ENCODE data around the gene NKD2.

NKD2 gene

DNA sequence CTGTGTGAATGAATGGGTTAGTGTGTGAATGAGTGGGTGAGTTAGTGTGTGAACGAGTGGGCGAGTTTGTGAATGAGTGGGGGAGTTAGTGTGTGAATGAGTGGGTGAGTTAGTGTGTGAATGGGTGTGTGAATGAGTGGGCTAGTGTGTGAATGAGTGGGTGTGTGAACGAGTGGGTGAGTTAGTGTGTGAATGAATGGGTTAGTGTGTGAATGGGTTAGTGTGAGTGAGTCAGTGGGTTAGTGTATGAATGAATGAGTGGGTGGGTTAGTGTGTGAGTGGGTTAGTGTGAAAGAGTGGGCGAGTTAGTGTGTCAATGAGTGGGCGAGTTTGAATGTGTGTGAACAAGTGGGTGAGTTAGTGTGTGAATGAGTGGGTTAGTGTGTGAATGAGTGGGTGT is 35.5 kb downstream of the NKD2 start:
- DNase-seq (ENCODE audit: low spot score) = no peak

DNA sequence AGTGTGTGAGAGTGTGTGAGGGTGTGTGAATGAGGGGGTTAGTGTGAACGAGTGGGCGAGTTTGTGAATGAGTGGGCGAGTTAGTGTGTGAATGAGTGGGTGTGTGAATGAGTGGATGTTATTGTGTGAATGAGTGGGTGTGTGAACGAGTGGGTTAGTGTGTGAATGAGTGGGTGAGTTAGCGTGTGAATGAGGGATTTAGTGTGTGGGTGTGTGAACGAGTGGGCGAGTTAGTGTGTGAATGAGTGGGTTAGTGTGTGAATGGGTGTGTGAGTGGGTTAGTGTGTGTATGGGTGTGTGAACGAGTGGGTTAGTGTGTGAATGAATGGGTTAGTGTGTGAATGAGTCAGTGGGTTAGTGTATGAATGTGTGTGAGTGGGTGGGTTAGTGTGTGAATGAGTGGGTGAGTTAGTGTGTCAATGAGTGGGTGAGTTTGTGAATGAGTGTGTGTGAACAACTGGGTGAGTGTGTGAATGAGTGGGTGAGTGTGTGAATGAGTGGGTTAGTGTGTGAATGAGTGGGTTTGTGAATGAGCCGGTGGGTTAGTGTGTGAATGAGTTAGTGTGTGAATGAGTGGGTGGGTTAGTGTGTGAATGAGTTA is 37.5 kb downstream of the NKD2 start:
- no peak for DNase-seq (ENCODE audit: low spot score)

DNA sequence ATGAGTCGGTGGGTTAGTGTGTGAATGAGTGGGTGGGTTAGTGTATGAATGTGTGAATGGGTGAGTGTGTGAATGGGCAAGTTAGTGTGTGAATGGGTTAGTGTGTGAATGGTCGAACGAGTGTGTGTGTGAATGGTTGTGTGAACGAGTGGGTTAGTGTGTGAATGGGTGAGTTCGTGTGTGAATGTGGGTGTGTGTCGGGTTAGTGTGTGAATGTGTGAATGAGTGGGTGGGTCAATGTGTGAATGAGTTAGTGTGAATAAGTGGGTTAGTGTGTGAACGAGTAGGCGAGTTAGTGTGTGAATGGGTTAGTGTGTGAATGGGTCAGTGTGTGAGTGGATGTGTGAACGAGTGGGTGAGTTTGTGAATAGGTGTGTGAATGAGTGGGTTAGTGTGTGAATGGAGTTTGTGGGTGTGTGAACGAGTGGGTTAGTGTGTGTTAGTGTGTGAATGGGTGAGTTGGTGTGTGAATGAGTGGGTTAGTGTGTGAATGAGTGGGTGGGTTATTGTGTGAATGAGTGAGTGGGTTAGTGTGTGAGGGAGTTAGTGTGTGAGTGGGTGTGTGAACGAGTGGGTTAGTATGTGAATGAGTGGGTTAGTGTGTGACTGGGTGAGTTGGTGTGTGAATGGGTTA is 38.8 kb downstream of the NKD2 start:
- DNase-seq (ENCODE audit: low spot score) = no peak

DNA sequence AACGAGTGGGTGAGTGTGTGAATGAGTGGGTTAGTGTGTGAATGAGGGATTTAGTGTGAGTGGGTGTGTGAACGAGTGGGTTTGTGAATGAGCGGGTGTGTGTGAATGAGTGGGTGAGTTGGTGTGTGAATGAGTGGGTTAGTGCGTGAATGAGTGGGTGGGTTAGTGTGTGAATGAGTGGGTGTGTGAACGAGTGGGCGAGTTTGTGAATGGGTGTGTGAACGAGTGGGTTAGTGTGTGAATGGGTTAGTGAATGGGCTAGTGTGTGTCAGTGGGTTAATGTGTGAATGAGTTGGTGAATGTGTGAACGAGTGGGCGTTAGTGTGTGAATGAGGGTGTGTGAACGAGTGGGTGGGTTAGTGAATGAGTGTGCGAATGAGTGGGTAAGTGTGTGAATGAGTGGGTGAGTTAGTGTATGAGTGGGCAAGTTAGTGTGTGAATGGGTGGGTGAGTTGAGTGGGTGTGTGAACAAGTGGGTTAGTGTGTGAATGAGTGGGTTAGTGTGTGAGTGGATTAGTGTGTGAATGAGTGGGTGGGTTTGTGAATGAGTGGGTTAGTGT is 39.6 kb downstream of the NKD2 start:
- no peak for DNase-seq (ENCODE audit: low spot score)

DNA sequence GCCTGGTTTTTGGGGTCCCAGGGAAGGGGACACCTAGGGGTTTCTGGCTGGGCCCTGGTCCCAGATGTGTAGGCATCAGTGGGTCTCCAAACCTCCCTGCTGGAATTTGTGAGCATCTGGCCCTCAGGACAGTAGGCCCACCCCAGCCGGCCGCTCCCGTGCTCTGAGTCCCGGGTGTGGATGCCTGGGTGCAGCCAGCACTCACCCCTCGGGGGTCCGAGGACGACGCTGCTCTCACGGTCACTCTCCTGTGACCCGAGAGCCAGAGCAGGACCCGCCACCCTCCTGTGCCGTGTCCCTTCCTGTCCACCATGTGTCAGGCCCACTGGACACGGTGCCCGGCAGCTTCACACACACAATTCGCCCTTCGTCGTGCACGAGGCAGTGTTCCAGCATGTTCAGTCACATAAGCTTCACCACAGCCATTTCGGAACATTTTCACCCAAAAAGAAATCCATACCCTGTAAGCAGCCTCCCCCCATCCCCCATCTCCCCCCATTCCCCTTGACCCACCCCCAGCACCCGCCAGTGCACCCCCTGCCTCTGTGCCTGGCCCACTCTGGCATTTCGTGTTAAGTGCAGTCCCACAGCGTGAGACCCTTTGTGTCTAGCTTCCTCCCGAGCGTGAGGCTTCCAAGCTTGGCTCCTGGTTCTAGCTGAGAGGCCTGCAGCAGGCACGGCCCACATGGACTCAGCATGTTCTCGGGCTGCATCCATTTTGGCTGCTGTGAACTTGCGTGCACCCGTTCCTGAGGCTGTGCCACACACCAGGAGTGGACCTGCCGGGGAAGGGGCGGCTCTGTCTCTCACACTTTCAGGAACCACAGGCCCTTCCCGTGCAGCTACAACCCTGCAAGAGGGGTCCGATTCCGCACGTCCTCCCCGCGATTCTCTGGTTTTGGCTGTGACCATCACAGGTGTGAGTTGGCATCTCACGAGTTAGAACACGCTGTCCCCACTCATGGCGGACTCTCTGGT is 40.5 kb downstream of the NKD2 start:
- DNase-seq (ENCODE audit: low spot score) = no peak

DNA sequence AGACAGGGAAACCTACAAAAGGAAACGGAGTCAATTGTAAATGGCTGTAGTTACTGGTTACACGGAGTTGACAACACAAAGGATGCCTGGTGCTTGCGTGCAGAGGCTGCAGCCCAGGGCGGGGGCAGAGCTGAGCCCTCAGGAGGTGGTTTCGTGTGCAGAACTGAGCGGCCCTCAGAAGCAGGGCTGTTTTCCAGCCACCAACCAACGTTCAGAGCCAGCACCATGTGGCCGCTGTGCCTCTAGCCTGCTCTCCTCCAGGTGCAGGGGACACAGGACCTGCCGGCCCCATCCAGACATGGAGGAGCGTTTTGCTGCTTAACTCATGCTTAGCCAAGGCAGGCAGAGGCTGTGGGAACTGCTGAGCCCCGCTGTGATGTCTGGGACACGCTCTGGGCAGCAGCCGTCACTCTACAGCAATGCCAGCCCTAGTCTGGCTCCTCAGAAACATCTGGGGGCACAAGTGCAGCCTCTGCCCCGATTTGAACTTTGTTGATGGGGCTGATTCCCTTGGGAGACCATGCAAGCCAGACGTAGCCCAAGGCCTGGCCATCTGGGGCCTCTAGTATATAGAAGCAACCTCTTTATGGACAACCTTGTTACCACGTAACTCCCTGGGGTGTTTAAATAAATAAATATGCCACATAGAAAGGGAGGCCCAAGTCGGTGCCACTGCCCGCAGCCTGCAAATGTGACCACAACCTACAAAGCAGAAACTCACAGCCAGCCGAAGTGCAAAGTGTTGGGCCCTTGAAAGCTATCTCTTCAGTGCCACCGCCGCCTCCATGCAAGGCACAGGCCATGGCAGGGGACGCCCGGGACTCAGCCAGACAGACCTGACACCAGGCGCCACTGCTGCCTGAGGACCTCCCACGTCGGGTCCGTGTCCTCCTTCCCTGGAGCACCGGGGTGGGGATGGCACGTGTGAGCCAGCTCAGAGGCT is 42.1 kb downstream of the NKD2 start:
- DNase-seq (ENCODE audit: low spot score) = no peak

DNA sequence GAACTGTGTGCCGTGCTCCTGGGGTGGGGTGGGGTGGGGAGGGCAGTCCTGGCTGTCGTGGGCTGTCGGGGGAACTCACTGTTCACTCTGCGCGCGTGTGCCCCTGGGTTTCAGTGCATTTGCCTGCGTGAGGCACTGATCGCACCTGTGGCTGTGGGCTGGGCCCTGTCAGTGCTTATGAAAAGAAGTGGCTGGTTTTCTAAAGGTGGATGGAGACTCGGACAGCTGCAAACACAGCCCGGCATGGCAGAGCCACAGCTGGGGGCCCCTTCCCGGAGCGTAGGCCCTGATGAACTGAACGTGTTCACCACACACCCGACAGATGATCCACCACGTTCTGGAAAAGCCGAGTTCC is 42.7 kb downstream of the NKD2 start:
- DNase-seq (ENCODE audit: low spot score) = no peak

DNA sequence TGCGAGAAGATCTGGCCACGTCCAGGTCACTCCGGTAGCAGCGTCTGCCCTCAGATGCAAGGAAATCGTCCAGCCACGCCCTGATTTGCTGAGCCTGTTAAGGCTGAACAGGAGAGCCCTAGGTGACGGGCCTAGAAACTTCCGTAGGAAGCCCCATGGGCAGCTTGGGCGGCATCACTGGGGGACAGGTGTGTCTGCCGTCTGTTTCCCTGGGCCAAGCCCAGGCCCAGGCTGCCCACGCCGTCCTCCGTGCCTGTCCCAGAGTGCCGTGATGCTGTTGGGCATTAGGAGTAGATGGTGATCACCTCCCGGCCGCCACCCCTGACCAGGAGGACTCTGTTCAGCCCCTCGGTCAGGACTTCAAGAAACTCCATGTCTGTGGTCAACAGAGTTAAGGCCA is 43.5 kb downstream of the NKD2 start:
- DNase-seq (ENCODE audit: low spot score) = no peak

DNA sequence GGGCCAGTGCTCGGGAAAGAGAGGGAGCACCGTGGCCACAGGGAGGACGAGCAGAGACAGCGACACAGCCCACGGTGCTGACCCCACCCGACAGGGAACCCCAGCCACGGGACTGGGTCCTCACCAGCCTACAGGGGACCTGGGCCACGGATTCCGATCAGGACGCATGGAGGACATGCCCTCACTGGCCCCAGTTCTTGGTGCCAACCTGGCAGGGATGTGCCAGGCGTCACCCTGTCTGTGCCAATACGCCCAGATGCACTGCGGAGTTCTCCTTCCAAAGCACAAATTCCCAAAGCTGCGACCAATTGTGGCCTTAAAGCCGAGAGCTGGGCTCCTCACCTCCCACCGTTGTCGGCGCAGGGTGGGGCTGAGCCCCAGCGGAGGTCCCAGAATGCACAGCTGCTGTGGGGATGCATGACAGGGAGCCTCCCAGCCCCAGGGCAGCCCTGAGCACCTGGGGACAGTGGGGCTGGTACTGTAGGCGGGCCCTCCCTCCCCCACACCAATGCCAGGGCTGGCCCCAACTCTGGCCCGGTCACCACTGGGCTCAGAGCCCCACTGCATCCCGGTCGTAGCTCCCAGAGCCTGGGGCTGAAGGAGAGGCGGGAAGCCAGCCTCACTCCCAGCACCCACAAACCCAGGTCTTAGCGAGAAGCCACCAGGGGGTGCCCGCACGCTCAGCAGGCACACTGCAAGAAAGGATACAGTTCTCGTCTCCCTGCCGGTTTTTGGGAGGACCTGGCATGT is 44.2 kb downstream of the NKD2 start:
- no peak for DNase-seq (ENCODE audit: low spot score)

DNA sequence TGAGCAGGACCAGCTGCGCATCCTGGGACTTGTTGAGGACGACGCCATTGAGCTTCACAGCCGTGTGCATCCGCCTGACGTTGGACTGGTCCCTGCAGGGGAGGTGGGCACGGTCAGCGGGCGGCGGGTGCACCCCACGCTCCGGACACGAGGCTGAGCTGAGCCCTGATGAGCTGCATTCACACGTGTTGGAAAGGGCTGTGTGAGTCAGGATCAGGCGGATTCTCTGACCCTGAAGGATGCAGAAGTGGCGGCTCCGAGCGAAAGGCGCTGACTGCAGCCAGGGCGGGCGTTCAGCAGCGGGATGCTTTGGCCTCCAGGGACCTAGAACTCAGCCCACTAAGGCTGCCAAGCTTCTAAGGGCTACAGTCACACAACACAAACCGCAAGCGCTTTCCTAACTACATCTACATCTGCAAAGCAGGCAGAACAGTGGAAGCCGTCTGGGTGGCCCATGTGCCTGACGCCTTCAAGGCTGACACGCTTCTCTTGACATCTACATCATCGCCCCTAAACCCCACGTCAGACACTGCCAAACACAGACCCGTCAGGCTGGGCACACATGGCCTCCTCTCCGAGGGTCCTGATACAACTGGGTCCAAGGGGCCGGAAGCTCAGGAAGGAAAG is 44.9 kb downstream of the NKD2 start:
- no peak for DNase-seq (ENCODE audit: low spot score)

DNA sequence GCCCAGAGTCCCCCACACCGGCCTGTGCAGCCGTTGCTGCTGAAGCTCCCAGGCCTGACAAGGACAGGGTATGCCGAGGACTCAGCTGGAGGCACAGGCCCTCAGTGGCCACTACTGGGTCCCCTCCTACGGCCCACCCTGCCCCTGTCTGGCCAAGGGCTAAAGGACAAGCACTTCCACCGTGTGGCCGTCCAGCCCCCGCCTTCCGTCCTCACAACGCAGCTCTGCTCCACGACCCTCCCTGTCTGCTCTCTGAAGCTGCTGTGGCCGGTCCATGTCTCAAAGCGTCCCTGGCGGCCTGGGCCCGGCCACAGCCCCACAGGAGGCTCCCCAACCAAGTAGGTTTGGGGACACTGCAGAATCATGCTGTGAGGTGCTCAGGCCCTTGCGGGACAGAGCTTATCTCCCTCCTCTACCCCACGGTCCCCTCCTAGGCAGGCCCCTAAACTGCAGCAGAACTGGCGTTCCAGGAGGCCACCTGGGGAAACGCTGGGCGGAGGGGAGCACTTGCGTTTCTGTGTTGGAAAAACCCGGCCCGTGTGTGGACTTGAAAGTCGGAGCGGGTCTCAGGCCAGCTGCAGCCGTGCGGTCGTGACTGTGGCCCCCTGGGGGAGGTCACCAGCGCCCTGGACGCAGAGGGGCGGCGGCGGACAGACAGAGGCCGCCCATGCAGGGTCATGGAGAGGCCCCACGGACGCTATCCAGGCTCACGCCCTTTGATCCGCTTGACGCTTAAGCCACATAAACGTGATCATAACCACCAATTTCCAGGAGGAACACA is 45.6 kb downstream of the NKD2 start:
- DNase-seq (ENCODE audit: low spot score) = no peak

DNA sequence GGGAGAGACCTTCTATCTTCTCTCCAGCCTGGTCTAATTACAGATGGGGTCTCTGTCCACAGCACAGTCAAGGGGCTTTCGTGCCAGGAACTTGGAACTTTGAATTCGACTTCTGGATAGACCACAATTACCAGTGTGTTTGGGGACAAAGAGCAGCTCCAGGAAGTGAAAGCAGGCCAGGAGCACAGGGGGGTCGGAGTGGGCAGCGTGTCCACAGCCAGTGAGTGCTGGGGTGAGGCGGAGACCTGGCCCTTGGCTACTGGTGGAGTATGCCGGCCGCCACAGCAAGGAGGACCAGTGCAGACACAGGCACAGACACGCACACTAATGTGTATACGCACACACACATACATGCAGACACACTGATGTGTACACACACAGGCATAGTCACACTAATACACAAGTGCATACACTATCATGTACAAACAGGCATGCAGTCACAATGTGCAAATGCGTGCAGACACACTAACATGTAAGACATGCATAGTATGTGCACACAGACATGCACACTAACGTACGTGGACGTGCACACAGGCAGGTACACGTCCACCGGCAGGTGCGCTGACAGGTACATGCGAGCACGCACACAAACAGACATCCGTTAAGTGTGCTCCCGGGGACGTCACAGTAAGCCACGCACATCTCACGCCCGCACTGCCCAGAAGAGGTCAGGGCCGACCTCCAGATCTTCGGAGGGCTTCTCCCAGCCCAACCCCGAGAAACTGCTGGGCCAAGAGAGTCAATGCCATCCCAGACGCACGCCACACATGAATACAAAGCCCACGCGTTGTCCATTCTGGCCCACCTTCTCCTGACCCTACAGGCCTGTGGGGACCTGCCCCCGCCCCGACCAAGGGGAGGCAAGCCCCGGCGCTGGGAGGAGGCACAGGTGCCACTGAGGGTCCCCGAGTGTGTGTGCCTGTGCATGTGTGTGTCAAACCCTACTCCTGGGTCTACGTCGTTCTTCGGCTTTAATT is 46.5 kb downstream of the NKD2 start:
- no peak for DNase-seq (ENCODE audit: low spot score)

DNA sequence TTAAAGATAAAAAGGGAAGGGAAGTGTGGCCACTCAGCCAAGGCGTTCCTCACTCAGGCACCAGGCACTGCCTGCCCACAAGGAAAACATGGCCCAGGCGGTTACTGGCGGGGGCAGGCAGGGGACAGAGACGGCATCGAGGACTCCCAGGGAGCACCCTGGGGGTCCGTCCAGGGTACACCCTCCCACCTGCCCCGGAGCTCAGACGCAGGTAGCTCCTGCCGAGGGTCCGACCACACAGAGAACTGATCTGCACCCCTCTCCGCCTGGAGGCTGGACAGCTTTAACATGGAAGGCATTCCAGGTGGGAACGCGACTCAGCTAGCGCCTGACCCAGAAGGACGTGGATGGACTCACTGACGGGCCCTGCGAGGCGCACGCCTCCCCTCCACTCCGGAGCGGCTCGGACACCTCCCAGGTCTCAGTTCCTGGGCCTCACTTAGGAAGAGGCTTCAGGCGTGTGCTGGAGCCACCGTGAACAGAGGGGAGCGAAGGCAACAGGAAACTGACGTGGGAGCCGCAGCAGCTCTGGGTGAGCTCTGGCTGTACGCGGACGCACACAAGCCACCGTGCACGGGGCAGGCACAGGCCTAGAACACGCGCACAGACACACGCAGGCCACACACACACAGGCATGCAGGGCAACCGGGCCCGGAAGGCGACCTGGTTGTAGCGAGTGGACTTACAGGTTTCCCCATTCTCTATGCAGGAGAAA is 47.5 kb downstream of the NKD2 start:
- no peak for DNase-seq (ENCODE audit: low spot score)

DNA sequence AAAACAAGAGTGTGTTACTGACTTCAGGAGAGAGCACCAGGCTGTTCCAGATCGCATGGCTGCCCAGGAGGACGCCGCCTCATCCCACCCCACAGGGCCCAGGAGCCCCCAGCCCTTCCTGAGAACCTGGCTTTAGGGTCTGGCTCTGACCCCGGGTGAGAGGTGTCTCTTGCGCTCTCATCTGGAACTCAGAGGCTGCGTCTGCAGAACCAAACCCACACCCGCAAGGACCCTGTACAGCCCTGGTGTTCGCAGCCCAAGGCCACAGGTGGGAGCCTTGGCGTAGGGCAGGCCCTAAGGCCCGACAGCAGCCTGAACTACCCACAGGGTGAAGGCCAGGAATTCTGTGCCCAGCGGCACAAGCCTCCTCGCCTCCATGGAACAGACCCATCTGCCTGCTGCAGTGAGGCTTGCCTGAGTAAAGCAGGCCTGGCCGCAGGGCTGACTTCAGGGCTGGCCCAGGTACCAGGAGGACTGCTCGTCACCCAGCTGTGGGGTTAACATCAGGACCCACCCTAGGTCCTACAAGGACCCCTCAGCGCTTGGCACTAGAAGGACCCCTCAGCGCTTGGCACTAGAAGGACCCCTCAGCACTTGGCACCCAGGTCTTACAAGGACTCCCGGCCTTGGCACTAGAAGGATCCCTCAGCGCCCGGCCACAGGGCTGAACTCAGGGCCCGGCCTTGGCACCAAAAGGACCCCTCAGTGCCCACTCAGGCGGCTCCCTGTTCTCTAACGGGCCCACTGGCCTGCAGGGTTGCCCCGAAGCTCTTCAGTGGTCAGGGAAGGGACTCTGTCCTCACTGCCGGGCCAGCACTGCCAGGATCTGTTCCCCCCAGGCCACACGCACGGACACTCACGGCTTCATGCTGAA is 48.2 kb downstream of the NKD2 start:
- no peak for DNase-seq (ENCODE audit: low spot score)

DNA sequence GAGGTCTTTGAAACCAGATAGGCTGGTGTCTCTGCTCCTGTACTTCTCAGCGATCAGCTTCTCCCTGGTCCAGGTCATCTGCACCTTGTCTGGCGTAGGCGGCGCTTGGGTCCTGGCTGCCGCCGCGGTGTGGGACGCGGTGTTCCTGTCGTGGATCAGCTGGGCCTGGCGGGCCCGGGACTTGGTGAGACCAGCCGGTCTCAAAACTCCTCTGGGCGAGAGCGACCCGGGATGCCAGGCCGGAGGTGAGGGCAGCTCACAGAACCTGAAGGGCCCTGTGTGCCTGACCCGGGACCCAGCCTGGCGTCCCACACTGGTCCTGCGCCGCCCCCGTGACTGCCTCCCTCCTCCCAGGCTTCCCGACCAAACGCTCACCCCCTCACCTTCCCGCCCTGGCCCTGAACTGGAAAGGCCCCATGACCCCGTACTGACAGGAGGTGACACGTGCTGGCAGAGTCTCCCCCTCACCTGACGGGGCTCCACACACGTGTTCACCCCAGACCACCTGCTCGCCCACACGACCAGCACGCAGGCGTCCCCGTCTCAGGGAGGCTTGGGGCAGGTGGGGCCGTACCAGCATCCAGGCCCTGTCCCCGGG is 49.0 kb downstream of the NKD2 start:
- DNase-seq (ENCODE audit: low spot score) = no peak

All from kidney capillary endothelial cell (primary cell).